MM.1S (cell line): ENCODE results near the gene TTC33.

Experiments
- CTCF ChIP-seq: fragments of 300-600 bp; sonication (generic); IDR thresholded peaks from 2 replicates; pipeline ENCODE4 v1.5.1; 2016; ENCODE audit warnings: antibody characterized with exemption, low read length, mixed read lengths
- EZH2 ChIP-seq: fragments of 300-600 bp; sonication (generic); optimal IDR thresholded peaks from 2 replicates; pipeline ENCODE3; 2017; ENCODE audit warnings: low read depth, mild to moderate bottlenecking, antibody characterized with exemption, low read length, mixed read lengths
- EZH2phosphoT487 ChIP-seq: fragments of 300-600 bp; sonication (generic); IDR thresholded peaks from 2 replicates; pipeline ENCODE4 v1.6.1; 2018; ENCODE audit warnings: antibody characterized with exemption, low read length

DNA sequence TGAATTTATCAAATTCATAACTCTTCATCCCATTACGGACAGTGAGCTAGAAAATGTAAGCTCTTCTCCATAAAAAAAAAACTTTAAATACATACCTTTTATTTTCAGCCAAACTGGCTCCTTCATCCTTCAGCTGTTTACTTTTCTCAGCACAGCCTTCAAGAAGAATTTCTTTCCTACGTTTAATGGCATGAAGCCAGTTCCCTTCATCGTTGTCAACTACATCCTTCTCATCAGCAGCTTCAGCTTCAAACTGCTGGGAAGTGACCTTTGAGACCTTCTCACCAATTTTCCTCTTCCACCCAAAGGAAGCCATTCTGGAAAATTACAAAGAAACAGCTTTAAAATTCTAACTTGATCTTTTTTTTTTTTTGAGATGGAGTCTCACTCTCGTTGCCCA is 9.1 kb downstream of the TTC33 start:
- TF ChIP-seq EZH2phosphoT487 (no peak), CTCF (no peak), EZH2 (no peak)
